GM18907 (cell line): ENCODE data around the gene TAOK2.
"Not testable (repeated sequence)": the region's sequence is repeated elsewhere in the genome, so short reads cannot be mapped to it uniquely, and the experiment has no call there.

Experiments used
- ATAC-seq: cut with Tn5 transposase; IDR thresholded peaks from one replicate; pipeline ENCODE4 v1.9.1; 2021; ENCODE audit warnings: mild to moderate bottlenecking, moderate library complexity; ENCODE audit not compliant: unreplicated experiment

The TAOK2 gene

DNA sequence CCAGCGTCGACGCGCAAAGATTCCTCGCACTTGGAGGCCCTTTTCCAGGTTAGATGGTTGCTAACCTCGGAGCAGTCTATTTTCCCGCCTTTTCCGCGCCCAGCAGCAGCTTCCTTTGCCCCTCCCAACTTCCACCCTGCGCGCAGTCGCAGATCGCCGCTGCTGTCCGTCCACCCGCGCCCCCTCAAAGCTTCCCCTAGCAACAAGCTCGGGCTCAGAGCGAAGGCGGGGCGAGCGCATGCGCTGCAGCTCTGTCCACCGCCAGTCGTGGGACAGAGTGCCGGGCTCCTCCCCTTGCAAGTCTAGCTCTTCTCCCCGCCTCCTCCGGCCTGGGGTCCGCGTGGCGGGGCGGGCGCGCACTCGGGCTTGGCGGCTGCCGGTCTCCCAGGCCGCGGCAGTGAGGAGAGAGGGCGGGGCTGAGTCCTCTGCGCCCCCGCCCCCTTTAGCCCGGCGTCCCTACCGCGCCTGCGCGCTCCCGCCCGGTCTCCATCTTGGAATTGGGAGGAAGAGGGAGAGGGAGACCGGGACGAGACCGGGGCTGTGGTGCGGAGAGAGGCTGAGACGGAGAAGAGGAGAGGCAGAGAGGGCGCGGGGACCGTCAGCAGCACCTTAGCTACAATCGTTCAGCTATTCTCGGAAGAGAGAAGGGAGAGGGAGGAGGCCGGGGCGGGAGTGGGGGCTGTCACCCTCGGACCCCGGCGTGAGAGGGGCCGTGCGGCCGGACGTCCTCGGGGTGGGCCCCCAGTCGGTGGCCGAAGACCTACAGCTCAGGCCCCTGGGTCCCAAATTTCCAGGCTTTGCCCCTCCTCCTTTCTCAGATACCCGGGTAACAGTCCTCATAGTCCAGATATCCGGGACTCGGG is at the start of gene TAOK2:
Gene TAOK2, plus strand, starts transcription at position 485 of the 863 bp plus-strand sequence. CDS start 3,905 bp downstream, outside the sequence.
- peak; percentile 83 for ATAC-seq

DNA sequence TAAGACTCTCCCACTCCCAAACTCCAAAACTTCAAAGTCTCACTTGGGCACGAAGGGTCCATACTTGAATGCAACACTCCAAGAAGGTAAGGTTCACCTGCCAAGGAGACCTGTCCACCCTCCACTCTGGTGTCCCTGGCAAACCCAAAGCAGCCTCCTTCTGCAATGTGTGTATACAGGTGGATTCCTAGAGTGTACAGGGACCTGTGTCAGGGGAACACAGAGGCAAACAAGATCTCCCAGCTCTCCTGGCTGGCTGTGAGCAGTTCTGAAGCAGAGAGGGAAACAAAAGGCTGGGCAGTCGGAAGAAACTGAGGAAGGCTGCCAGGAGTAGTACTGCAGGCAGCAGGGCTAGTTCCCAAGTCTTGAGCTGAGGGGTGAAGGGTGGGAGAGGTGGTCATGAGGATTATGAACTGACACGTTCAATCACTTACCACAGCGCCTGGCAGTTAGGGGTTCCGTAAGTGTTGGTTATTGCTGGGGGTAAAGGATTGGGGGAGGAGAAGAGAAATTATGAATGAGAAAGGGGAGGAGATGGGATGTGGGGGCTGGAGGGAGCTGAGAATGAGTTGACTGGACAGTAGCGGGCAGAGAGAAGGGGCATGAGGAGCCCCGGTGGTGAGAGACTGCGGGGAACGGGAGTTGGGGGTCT is 48.4 kb upstream of the TAOK2 start:
- no peak for ATAC-seq

DNA sequence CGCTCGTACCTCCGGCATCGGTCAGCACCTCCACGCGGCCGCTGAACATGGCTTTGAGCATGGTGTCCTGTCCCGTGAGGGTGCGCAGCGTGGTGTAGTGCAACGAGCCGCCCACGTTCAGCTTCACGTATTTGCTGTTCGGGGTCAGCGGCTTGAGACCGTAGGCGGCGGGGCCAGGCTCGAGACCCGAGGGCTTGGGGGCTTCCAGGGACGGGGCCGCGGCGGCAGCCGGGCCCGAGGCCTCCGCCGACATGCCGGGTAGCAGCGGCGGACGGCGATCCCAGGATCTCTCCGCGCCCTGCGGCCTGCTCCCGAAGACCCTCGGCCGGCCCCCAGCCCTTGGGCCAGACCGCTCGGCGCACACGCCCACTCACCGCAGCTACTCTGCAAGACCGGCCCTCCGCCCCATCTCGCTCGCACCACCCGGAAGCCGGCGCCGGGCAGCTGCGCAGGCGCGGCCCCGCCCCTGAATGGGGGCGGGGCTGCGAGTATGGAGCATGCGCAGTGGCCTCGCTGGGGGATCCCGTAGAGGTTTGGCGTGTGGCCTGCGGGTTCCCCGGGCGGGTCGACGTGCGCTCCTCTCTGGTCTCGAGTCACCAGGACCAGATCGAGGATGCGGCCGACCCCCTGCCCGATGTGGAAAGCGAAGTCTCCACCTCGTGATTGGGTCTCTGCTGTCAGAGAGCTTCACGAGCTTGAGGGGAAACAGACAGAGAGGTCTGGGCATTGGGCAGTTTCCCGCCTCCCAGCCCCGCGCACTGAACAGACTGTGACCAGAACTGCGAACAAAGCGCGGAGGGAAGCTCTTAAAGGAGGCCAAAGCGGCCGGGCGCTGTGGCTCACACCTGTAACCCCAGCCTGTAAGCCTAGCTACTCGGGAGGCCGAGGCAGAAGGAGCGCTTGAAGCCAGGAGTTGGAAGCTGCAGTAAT is 47.6 kb upstream of the TAOK2 start, which contains the start of gene KCTD13:
Gene KCTD13, minus strand, starts transcription at position 446 of the 930 bp plus-strand sequence. Its CDS starts 193 bp downstream, at position 253.
- ATAC-seq, result peak; percentile 89

GRCh38 chr16:29926711-29927052 is 47.0 kb upstream of the TAOK2 start:
- no peak for ATAC-seq

DNA sequence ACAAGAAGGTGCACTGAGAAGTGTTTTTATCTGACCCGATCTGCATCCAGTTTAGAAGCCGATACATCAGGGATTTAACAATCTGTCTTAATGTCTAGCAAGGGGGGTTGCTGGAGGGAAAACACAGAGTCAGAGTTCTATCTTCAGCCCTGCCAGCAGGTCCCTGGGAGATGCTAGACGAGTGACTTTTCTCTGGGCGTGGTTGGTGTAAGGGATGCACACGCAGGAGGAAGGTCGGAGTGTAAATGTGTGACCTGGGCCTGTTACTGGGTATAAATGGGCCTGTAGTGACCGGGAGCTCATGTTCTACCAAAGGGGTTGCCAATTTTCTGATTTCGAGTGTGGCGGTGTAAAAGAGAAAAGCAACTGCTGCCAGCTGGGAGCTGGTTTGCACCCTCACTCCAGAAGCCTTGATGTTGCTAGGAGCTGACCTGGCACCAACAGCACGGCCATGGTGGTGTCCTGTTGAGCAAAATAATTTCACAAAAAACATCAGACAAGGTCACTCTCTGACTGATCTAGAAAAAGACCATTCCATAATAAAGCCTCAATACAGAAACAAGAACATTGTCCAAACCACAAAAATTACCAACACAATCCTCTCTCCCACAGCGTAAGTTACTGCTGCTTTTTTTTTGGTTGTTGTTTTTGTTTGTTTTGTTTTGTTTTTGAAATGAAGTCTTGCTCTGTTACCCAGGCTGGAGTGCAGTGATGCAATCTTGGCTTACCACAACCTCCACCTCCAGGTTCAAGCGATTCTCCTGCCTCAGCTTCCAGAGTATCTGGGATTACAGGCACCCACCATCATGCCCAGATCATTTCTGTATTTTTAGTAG is 46.4 kb upstream of the TAOK2 start:
- no peak for ATAC-seq

GRCh38 chr16:29931750-29932149 is 41.9 kb upstream of the TAOK2 start:
- not testable (repeated sequence) for ATAC-seq

DNA sequence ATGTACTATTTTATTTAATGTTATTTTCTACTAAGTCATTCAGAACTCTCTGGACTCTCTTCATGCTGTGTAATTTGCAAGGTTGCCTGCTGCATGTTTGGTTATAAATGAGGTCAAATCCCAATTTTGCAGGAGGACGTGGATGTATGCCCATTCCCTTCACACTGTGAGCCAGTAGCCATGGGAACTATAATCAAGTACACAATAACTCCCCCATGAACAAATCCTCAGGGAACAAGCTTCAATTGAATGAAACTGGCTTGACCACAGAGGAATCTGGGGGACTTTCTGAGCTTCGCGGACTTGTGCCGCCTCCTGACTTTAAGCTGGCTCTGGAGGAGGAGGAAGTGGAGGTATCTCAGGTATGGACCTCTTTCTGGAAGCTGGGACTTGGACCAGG is 33.0 kb upstream of the TAOK2 start:
- no peak for ATAC-seq

DNA sequence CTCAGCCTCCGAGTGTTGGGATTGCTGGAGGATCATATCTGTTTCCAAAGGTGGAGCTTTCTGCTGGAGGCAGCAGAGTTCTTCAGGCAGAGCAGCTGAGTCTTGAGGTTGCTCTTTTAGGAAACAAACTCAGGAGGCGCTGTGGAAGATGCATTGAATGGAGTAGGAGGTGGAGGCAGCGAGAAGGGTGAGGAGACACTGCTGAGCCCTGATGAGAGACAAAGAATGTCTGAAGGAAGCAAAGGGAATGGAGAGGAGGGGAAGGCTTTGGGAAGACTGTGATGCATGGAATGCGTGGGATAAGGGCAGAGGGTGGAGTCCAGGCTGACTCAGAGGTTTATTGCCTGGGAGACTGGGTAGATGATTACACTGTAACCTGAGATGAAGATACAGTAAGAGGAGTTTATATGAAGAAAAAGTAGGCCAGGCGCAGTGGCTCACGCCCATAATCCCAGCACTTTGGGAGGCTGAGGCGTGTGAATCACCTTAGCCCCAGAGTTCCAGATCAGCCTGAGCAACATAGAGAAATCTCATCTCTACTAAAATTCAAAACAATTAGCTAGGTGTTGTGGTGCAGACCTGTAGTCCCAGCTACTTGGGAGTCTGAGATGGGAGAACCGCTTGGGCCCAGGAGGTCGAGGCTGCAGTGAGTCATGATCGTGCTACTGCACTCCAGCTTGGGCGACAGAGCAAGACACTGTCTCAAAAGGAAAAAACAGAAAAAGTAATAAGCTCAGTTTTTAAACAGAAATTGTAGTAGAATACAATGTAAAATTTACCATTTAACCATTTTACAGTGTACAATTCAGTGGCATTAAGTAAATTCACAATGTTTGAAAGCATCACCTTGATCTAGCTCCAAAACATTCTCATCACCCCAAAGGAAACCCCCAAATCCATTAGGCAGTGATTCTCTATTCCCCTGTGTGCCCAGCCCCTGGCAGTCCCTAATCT is 29.5 kb upstream of the TAOK2 start:
- no peak for ATAC-seq

DNA sequence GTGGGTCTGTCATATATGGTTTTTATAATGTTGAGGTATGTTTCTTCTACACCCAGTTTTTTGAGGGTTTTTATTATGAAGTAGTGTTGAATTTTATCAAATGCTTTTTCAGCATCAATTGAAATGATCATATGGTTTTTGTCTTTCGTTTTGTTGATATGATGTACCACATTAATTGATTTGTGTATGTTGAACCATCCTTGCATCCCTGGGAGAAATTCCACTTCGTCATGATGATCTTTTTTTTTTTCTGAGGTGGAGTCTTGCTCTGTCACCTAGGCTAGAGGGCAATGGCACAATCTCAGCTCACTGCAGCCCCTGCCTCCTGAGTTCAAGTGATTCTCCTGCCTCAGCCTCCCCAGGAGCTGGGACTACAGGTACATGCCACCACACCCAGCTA is 25.8 kb upstream of the TAOK2 start:
- no peak for ATAC-seq

DNA sequence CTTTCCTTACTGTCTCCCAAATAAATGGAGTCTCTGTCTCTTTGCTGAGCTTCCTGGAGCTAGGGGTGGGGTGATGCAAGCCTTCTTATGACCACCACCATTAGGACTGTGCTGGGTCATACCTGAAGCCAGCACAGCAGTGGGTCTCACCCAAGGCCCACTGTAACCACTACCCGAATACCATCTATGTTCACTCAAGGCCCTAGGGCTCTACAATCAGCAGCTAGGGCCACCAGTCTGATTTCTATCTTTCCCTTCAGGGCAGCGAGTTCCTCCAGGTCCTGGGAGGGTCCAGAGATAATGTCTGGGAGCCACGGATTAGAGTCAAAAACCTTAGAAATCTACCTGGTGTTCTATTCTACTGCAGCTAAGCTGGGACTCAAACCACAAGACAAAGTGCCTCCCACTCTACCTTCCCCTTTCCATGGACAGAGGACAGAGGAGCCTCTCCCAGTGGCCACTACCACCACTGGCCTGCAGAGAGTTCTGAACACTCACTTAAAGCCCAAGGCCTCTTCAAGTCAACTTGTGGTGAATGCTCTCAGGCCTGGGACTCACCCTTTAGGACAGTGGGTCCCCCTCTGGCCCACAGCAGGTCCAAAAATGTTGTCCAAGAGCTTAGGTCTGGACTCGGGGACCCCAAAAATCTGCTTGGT is 22.7 kb upstream of the TAOK2 start:
- ATAC-seq, result no peak

DNA sequence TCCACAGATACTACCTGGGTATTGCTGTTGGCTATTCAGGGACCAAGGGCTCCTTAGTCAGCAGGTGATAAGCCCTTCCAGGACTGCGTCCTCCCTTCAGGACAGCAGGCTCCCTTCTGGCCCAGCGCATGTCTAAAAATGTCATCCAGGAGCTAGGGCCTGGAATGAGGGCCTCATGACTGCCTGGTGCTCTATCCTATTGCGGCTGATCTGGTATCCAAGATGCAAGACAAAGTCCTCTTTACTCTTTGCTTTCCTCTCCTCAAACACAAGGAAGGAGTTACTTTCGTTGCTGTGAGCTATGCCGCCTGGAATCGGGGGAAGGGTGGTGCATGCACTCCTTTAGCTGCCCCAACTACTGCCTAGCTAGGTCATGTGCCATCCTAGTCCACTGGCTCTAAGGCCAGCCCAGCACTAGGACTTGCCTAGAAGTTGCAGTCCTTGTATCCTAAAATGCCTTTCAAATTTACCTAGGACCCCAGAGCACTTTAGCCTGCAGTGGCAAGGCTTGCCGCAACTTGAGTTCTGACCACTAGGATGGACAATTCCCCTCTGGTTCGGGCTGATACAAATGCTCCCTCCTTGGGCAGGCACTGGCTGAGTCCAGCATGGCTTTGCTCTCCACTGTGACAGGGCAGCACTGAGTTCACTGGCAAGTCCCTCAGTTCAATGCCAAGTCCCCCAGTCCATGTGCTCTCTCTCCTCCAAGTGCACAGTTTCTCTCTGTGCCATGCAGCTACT is 21.9 kb upstream of the TAOK2 start:
- ATAC-seq, result no peak

GRCh38 chr16:29958756-29959155 is 14.9 kb upstream of the TAOK2 start:
- no peak for ATAC-seq

DNA sequence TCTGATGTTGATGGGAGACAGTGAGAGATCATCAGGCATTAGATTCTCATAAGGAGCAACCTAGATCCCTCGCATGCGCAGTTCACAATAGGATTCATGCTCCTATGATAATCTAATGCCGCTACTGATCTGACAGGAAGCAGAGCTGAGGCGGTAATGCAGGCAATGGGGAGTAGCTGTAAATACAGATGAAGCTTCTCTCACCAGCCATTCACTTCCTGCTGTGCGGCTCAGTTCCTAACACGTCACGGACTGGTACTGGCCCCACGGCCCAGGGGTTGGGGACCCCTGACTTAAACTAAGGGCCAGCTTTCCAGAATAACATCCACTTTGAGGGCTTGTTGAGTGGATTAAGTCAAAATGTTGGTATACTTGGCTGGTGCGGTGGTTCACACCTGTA is 14.4 kb upstream of the TAOK2 start:
- no peak for ATAC-seq

- ATAC-seq, result not testable (repeated sequence)
These were observed 13.8 kb upstream of the TAOK2 start for GRCh38 chr16:29959821-29960220.

DNA sequence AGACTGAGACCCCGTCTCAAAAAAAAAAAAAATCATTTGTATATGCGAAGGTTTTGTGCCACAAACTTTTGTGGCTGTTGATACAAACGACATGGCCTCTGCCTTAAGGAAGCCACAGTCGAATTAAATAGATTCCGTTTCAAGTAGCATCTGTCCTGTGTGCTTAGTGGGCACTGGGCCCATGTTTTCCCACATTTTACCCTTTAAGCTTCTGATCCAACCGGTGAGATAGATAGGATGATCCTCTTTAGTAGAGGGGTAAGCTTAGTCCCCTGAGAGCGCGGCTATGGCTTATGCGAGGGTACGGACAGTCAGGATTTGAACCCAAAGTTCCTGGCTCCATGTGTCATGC is 12.6 kb upstream of the TAOK2 start:
- ATAC-seq, result no peak

DNA sequence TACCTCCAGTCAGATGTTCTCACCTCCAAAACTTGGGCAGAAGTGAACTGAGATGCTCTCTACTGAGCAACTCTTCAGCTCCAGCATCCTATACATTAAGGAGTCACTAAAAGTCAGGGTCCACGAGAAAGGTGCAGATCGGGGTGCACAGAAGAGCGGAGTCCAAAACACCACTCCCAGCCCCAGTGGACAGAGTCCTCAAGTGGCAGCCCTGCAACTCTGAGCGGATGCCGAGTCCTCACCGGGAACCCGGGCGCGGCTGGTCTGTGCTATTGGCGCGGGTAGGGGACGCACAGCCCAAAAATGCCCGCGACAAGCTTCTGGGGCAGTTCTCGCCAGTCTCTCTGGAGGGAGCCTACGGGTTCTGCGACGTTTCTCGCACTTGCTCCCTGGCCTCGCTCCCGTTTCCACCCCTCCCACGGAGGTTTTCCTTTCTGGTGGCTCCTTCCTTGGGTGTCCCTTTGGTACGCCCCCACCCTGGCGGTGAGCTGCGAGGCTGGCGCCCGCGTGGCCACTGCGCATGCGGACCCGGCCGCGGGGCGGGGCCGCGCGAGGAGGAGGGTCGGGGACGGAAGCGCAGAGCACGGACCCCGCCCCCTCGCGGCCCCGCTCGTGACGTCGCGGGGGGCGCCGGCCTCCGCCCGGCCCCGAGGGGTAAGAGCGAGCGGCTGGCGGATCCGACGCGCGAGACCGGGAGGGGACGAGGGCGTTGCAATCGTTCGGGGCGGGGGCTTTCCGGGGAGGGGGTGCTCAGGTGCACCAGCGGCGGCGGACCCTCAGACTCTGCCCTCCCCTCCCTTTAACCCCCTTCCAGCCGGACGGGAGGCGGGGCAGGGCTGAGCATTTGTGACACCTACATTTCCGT is 12.0 kb upstream of the TAOK2 start, which contains the start of gene TMEM219:
Gene TMEM219, plus strand, starts transcription at position 601 of the 865 bp plus-strand sequence. CDS start 1,065 bp downstream, outside the sequence.
- peak; percentile 86 for ATAC-seq
